Activated B cell treated with CpG ODN at 0.5 μM for 24 hours (primary cell): ENCODE data around the gene ARFGAP3. TPM values are rescaled to one million over a fixed set of nuclear protein-coding genes. Genes with fewer than 3 reads are reported as not detected.

Source experiments
- ATAC-seq: fragments of 200-7000 bp; cut with Tn5 transposase; one replicate; pipeline ENCODE4 v1.10.0; 2021; ENCODE audit warnings: low read depth, mild to moderate bottlenecking, moderate library complexity
- CTCF ChIA-PET: fragments of 350-600 bp; sonication (Branson Sonifier 250); formaldehyde crosslinking; loops from one replicate; lab custom pipeline; 2021; ENCODE audit warnings: antibody characterized with exemption; lab: Charles Lee
- POLR2A ChIA-PET: fragments of 350-600 bp; sonication (Branson Sonifier 250); formaldehyde crosslinking; loops from one replicate; lab custom pipeline; 2021; ENCODE audit warnings: antibody characterized with exemption; lab: Charles Lee
- DNase-seq: peaks from one replicate; pipeline ENCODE4 v3.0.0; 2022
- H3K27ac Mint-ChIP-seq: one replicate; pipeline ENCODE4 v1.8.0; 2020; ENCODE audit warnings: mixed read lengths
- H3K27me3 Mint-ChIP-seq: one replicate; pipeline ENCODE4 v1.8.0; 2021; ENCODE audit warnings: mixed read lengths
- H3K36me3 Mint-ChIP-seq: one replicate; pipeline ENCODE4 v1.8.0; 2021; ENCODE audit warnings: low read depth, mixed read lengths
- H3K4me1 Mint-ChIP-seq: one replicate; pipeline ENCODE4 v1.8.0; 2021; ENCODE audit warnings: mixed read lengths
- H3K4me3 Mint-ChIP-seq: one replicate; pipeline ENCODE4 v1.8.0; 2020; ENCODE audit warnings: mild to moderate bottlenecking, mixed read lengths
- H3K9me3 Mint-ChIP-seq: one replicate; pipeline ENCODE4 v1.8.0; 2020; ENCODE audit warnings: mixed read lengths
- intact Hi-C: fragments of 100-400 bp; cut with micrococcal nuclease; formaldehyde crosslinking; loops from one replicate; pipeline ENCODE4 v1.15.1; 2024
- total RNA-seq: library from RNA; stranded (reverse); gene quantifications from 2 replicates; pipeline ENCODE4 v1.2.3, GENCODE V29; 2022
- TF ChIP-seq, protein P1 (sequence below): fragments of 200-600 bp; IDR thresholded peaks from one replicate; pipeline ENCODE4 v1.8.0; 2022; ENCODE audit warnings: antibody characterized with exemption, mild to moderate bottlenecking

The ARFGAP3 gene
- total RNA-seq, 1 donor from 2014 or later: 35.2 TPM

DNA sequence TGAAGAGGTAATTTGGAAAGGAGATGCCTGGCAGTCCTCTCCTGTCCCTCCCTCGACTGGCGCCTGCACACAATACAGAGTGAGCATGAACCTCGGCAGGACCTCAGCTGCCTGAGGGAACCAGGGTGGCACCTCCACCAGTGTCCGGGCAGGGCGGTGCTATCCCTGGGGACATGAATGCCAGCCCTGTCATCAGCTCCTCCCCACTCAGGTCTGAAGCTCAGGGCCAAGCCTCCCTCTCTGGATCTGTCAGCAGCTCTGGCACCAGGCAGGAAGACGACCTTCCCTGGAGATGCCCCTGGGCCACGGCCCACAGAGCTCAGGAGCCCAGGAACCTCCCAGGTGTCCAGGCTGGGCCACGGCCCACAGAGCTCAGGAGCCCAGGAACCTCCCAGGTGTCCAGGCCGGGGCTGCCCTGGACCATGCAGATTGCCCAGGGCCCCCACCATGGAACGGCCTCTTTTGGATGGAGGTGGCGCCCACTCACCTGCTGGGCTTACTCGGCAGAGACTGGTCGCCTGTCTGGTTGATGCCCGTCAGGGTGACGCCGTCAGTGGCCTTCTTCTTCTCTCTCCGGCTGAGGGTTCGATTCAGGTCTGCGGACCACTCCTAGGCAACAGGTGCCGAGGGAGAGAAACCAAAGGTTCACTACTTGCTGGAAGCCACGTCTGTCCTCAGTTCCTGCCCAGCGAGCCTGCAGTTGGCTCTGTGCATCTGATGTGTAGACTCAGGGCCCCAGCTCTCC lies 21.7 kb upstream of the ARFGAP3 start:
- no peak for DNase-seq
- H3K27ac Mint-ChIP-seq: no peak overlapping the region
- ChIA-PET CTCF (interaction anchor here (0.6 to 1.0 kb wide), 2 partner anchors 11 to 1110 kb away, joined by 3 to 4 read pairs; no protein-coding TSS in a partner anchor), POLR2A (no interaction called here)
- TF ChIP-seq, protein P1, sequence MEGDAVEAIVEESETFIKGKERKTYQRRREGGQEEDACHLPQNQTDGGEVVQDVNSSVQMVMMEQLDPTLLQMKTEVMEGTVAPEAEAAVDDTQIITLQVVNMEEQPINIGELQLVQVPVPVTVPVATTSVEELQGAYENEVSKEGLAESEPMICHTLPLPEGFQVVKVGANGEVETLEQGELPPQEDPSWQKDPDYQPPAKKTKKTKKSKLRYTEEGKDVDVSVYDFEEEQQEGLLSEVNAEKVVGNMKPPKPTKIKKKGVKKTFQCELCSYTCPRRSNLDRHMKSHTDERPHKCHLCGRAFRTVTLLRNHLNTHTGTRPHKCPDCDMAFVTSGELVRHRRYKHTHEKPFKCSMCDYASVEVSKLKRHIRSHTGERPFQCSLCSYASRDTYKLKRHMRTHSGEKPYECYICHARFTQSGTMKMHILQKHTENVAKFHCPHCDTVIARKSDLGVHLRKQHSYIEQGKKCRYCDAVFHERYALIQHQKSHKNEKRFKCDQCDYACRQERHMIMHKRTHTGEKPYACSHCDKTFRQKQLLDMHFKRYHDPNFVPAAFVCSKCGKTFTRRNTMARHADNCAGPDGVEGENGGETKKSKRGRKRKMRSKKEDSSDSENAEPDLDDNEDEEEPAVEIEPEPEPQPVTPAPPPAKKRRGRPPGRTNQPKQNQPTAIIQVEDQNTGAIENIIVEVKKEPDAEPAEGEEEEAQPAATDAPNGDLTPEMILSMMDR: no peak
- no peak overlapping the region for H3K4me3 Mint-ChIP-seq
- peaks cover 12% of the 10 kb centered on the region for H3K4me1 Mint-ChIP-seq
- peaks cover 82% of the 10 kb centered on the region for H3K36me3 Mint-ChIP-seq
- intact Hi-C loops: no loop called here
- no peak for ATAC-seq
- no peaks in the 10 kb centered on the region for H3K27me3 Mint-ChIP-seq
- no peaks in the 10 kb centered on the region for H3K9me3 Mint-ChIP-seq

DNA sequence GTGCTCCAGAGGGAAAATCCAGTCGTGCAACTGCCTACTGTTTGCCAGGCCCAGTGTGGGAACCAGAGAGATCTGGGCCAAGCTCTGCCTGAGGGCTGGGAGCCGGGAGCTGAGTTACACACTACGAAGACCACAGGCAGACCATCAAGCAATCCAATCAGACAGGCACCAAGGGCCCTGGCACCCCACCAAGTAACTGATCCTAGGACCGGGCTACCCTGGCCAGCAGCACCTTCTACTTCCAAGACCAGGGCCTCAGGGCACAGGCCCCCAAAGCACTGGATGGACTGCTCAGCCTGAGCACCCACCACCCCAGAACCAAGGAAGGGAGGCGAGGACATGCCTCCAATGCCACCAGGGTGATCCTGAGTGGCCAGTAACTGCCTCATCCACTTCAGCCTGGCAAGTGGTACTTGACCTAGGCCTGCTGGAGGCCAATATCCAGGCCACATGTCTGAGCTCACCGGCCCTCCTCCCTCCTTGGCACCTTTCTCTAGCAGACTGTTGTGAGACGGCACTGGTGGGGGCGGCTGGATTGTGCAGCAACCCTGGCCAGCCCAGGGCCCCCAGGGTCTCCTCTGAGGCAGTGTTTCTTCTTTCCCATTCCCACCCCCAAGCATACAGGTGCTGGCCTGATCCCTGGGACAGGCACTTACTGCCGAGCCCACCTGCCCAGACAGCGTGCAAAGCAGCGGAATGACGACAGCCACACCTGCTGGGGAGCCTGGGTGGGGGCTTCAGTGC lies 20.7 kb upstream of the ARFGAP3 start:
- H3K36me3 Mint-ChIP-seq: peaks cover 83% of the 10 kb centered on the region
- CTCF ChIA-PET: interaction anchor here (1.0 to 2.1 kb wide), 2 partner anchors 10 kb away, joined by 3 to 8 read pairs; no protein-coding TSS in a partner anchor
- peaks cover 10% of the 10 kb centered on the region for H3K4me1 Mint-ChIP-seq
- no peaks in the 10 kb centered on the region for H3K27me3 Mint-ChIP-seq
- DNase-seq: no peak
- POLR2A ChIA-PET: interaction anchor here (1.0 kb wide), 1 partner anchor 263 kb away, joined by 3 read pairs; the partner anchor contains the start of gene POLDIP3
- no peak overlapping the region for H3K4me3 Mint-ChIP-seq
- H3K9me3 Mint-ChIP-seq: no peaks in the 10 kb centered on the region
- intact Hi-C loops: no loop called here
- ATAC-seq: no peak
- H3K27ac Mint-ChIP-seq: no peak overlapping the region
- TF ChIP-seq, protein P1: no peak

DNA sequence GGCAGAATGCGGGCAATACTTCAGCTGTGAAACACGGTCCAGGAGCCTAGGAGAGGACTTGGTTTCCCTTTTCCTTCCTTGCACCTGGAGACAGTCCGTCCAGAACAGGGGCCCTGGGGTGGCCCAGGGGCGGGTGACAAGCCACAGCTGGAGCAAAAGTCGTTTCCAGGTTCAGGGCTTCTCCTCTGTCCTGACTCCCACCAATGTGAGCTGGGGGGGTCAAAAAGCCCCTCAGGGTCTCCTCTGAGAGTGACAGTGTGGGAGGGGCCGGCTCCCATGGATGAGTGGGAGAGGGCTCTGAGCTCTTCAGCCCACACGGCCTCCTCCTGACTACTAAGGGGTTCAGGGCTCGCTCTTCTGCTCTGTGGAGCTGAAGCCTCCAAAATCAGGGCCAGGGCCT lies 20.1 kb upstream of the ARFGAP3 start:
- Mint-ChIP-seq H3K36me3 (peaks cover 82% of the 10 kb centered on the region), H3K27ac (no peak overlapping the region), H3K4me3 (no peak overlapping the region), H3K4me1 (peaks cover 4% of the 10 kb centered on the region), H3K9me3 (no peaks in the 10 kb centered on the region), H3K27me3 (no peaks in the 10 kb centered on the region)
- CTCF ChIA-PET: interaction anchor here (2.1 kb wide), 1 partner anchor 10 kb away, joined by 8 read pairs; no protein-coding TSS in a partner anchor
- DNase-seq (no peak), ATAC-seq (no peak)
- TF ChIP-seq, protein P1: no peak
- intact Hi-C loops: no loop called here
- POLR2A ChIA-PET: interaction anchor here (0.6 to 1.0 kb wide), 2 partner anchors 9 to 263 kb away, joined by 3 to 4 read pairs; partner anchors contain the start of gene POLDIP3

DNA sequence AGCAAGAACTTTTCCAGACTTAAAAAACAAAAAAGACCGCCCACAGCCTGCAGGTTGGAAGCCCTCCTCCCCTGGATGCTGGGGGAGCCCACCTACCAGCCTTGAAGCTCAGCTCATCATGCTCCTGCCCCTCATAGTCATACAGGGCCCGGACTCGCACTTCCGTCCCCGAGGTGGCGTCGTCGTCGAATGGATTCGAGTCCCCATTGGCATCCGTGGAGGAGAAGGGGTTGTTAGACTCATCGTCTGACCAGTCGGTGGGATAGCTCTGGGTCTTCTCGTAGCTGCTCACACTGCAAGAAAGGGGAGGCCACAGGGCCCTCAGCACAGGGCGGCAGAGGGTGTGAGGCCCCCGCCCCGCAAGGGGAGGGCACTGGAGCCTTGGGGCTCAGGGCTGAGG lies 19.0 kb upstream of the ARFGAP3 start:
- ChIA-PET POLR2A (no interaction called here), CTCF (interaction anchor here (2.1 kb wide), 1 partner anchor 9 kb away, joined by 8 read pairs; no protein-coding TSS in a partner anchor)
- no peak for ATAC-seq
- Mint-ChIP-seq H3K36me3 (peaks cover 81% of the 10 kb centered on the region), H3K27ac (no peak overlapping the region), H3K4me3 (no peak overlapping the region), H3K4me1 (no peaks in the 10 kb centered on the region), H3K9me3 (no peaks in the 10 kb centered on the region), H3K27me3 (no peaks in the 10 kb centered on the region)
- intact Hi-C loops: no loop called here
- TF ChIP-seq, protein P1: no peak
- no peak for DNase-seq

DNA sequence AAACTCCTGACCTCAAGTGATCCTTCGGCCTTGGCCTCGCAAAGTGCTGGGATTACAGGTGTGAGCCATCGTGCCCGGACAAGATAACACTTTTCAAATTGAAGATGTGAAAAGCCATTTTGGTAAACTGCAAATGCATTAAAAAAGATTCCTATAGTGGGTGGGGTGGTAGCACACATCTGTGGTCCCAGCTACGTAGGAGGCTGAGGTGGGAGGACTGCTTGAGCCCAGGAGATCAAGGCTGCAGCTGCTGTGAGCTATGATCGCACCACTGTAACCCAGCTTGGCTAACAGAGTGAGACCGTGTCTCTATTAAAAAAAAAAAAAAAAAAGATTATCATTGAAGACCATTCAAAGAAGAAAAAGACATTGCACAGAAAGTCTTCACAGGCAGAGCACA lies 16.9 kb upstream of the ARFGAP3 start:
- Mint-ChIP-seq H3K4me1 (no peaks in the 10 kb centered on the region), H3K27me3 (no peaks in the 10 kb centered on the region), H3K4me3 (no peak overlapping the region), H3K27ac (no peak overlapping the region), H3K36me3 (peaks cover 79% of the 10 kb centered on the region), H3K9me3 (no peaks in the 10 kb centered on the region)
- ChIA-PET CTCF (no interaction called here), POLR2A (interaction anchor here (0.7 to 0.8 kb wide), 2 partner anchors 15 to 122 kb away, joined by 4 to 6 read pairs; no protein-coding TSS in a partner anchor)
- intact Hi-C loops: no loop called here
- DNase-seq (no peak), ATAC-seq (no peak)
- TF ChIP-seq, protein P1: no peak
